ENCODE measurements around the gene UGDH.

UGDH gene

GRCh38 chr4:39494354-39494753 is 32.9 kb downstream of the UGDH start:
- FAIRE-seq, result no peak
- TF ChIP-seq CTCF (IDR thresholded peaks at IDR 0.05; ENCODE audit: insufficient read depth, missing control alignments), result no peak

GRCh38 chr4:39490322-39490721 is 36.9 kb downstream of the UGDH start:
- no peak for FAIRE-seq
- no peak for DNase-seq (ENCODE audit: insufficient read length, low spot score)
- no peak for TF ChIP-seq CTCF (IDR thresholded peaks at IDR 0.05; ENCODE audit: insufficient read depth, missing control alignments)

More at GRCh38 chr4:39494354-39494753, 32.9 kb downstream of the UGDH start:
- DNase-seq (ENCODE audit: insufficient read length, low spot score), result no peak

GRCh38 chr4:39486221-39486804 is 40.9 kb downstream of the UGDH start:
- TF ChIP-seq CTCF (IDR thresholded peaks at IDR 0.05; ENCODE audit: insufficient read depth, missing control alignments), result no peak
- FAIRE-seq (no peak), DNase-seq (ENCODE audit: insufficient read length, low spot score) (no peak)

GRCh38 chr4:39484582-39485272 is 42.5 kb downstream of the UGDH start:
- FAIRE-seq, result no peak
- DNase-seq (ENCODE audit: insufficient read length, low spot score), result no peak

GRCh38 chr4:39480902-39481695 is 46.1 kb downstream of the UGDH start:
- TF ChIP-seq CTCF (IDR thresholded peaks at IDR 0.05; ENCODE audit: insufficient read depth, missing control alignments), result no peak
- no peak for DNase-seq (ENCODE audit: insufficient read length, low spot score)
- FAIRE-seq, result no peak

More at GRCh38 chr4:39484582-39485272, 42.5 kb downstream of the UGDH start:
- no peak for TF ChIP-seq CTCF (IDR thresholded peaks at IDR 0.05; ENCODE audit: insufficient read depth, missing control alignments)

- TF ChIP-seq CTCF (IDR thresholded peaks at IDR 0.05; ENCODE audit: insufficient read depth, missing control alignments), result no peak
- DNase-seq (ENCODE audit: insufficient read length, low spot score), result no peak
- no peak for FAIRE-seq
Measured at GRCh38 chr4:39480251-39480650, 47.0 kb downstream of the UGDH start.

Measured in D721Med (cell line).